K562 (cell line): ENCODE results near the gene AKT3.

Source experiments
- ELF4 ChIP-seq: fragments of 450-650 bp; formaldehyde crosslinking; IDR thresholded peaks from 2 replicates; pipeline ENCODE4 v1.4.0; 2022; ENCODE audit warnings: missing genetic modification characterization
- FIP1L1 ChIP-seq: fragments of 200-400 bp; formaldehyde crosslinking; IDR thresholded peaks from 2 replicates; pipeline ENCODE4 v1.6.1; 2018; ENCODE audit warnings: mild to moderate bottlenecking, low read depth, low read length; ENCODE audit not compliant: poor library complexity, severe bottlenecking
- ZFP36 ChIP-seq: fragments of 150-350 bp; IDR thresholded peaks from 2 replicates; pipeline ENCODE4 v1.6.1; 2018; ENCODE audit warnings: low read length, low read depth; ENCODE audit not compliant: partially characterized antibody
- TF ChIP-seq, protein P1 (sequence below): sonication (generic); formaldehyde crosslinking; IDR thresholded peaks from 2 replicates; pipeline ENCODE4 v1.8.0; 2022; ENCODE audit warnings: mild to moderate bottlenecking, missing genetic modification reagents
- TF ChIP-seq, protein P2 (sequence below), 3 experiments: IDR thresholded peaks in 2 of 3; conservative IDR thresholded peaks in 1 of 3; 2 replicates each; pipeline ENCODE4 v1.5.1; 2011 to 2012; ENCODE audit warnings: low read length in 3 of 3, mild to moderate bottlenecking in 3 of 3, control low read depth in 2 of 3, improper control_type of control experiment in 1 of 3, inconsistent platforms in 1 of 3, low read depth in 1 of 3, mixed read lengths in 1 of 3, moderate library complexity in 1 of 3; ENCODE audit not compliant: insufficient read depth in 2 of 3
- TF ChIP-seq, protein P3 (sequence below): sonication (generic); formaldehyde crosslinking; IDR thresholded peaks from 2 replicates; pipeline ENCODE4 v1.5.0; 2020; ENCODE audit warnings: missing genetic modification reagents
- TF ChIP-seq, protein P4 (sequence below): fragments of 450-650 bp; formaldehyde crosslinking; IDR thresholded peaks from 2 replicates; pipeline ENCODE4 v1.4.0; 2022; ENCODE audit warnings: missing genetic modification characterization
- TF ChIP-seq, protein P5 (sequence below): fragments of 250-450 bp; sonication (Bioruptor Pico); IDR thresholded peaks from 2 replicates; pipeline ENCODE4 v1.4.0; 2020; ENCODE audit warnings: mild to moderate bottlenecking, moderate library complexity

DNA sequence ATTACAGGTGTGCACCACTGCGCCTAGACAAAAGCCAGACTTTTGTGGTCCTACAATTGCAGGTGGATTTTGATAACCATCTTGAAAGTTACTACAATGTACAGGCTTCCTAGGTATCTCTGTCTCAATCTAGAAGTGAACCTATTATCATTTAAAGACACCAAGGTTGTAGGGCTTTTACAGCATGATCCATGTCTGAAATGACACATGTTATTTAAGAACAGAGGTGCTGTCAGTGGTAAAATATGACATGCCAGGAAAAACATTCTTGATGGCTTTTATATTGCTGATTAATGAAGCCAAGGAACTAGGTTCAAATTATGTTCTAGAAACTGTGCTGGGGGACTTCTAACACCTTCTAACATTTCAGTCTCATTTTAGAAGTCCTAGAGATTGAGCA is 341.1 kb downstream of the AKT3 start:
- TF ChIP-seq, protein P1, sequence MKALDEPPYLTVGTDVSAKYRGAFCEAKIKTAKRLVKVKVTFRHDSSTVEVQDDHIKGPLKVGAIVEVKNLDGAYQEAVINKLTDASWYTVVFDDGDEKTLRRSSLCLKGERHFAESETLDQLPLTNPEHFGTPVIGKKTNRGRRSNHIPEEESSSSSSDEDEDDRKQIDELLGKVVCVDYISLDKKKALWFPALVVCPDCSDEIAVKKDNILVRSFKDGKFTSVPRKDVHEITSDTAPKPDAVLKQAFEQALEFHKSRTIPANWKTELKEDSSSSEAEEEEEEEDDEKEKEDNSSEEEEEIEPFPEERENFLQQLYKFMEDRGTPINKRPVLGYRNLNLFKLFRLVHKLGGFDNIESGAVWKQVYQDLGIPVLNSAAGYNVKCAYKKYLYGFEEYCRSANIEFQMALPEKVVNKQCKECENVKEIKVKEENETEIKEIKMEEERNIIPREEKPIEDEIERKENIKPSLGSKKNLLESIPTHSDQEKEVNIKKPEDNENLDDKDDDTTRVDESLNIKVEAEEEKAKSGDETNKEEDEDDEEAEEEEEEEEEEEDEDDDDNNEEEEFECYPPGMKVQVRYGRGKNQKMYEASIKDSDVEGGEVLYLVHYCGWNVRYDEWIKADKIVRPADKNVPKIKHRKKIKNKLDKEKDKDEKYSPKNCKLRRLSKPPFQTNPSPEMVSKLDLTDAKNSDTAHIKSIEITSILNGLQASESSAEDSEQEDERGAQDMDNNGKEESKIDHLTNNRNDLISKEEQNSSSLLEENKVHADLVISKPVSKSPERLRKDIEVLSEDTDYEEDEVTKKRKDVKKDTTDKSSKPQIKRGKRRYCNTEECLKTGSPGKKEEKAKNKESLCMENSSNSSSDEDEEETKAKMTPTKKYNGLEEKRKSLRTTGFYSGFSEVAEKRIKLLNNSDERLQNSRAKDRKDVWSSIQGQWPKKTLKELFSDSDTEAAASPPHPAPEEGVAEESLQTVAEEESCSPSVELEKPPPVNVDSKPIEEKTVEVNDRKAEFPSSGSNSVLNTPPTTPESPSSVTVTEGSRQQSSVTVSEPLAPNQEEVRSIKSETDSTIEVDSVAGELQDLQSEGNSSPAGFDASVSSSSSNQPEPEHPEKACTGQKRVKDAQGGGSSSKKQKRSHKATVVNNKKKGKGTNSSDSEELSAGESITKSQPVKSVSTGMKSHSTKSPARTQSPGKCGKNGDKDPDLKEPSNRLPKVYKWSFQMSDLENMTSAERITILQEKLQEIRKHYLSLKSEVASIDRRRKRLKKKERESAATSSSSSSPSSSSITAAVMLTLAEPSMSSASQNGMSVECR (CRISPR knock-in tag), result no peak
- TF ChIP-seq ZFP36 (no peak), ELF4 (no peak), FIP1L1 (no peak)
- TF ChIP-seq, protein P2, sequence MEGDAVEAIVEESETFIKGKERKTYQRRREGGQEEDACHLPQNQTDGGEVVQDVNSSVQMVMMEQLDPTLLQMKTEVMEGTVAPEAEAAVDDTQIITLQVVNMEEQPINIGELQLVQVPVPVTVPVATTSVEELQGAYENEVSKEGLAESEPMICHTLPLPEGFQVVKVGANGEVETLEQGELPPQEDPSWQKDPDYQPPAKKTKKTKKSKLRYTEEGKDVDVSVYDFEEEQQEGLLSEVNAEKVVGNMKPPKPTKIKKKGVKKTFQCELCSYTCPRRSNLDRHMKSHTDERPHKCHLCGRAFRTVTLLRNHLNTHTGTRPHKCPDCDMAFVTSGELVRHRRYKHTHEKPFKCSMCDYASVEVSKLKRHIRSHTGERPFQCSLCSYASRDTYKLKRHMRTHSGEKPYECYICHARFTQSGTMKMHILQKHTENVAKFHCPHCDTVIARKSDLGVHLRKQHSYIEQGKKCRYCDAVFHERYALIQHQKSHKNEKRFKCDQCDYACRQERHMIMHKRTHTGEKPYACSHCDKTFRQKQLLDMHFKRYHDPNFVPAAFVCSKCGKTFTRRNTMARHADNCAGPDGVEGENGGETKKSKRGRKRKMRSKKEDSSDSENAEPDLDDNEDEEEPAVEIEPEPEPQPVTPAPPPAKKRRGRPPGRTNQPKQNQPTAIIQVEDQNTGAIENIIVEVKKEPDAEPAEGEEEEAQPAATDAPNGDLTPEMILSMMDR (IDR thresholded peaks at IDR 0.05 in 2 of 3, conservative IDR thresholded peaks at IDR 0.05 in 1 of 3; ENCODE audit: insufficient read depth in 2 of 3, low read depth in 1 of 3, low read length in 3 of 3), result no peak
- TF ChIP-seq, protein P3, sequence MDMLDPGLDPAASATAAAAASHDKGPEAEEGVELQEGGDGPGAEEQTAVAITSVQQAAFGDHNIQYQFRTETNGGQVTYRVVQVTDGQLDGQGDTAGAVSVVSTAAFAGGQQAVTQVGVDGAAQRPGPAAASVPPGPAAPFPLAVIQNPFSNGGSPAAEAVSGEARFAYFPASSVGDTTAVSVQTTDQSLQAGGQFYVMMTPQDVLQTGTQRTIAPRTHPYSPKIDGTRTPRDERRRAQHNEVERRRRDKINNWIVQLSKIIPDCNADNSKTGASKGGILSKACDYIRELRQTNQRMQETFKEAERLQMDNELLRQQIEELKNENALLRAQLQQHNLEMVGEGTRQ (CRISPR knock-in tag), result no peak
- TF ChIP-seq, protein P4, sequence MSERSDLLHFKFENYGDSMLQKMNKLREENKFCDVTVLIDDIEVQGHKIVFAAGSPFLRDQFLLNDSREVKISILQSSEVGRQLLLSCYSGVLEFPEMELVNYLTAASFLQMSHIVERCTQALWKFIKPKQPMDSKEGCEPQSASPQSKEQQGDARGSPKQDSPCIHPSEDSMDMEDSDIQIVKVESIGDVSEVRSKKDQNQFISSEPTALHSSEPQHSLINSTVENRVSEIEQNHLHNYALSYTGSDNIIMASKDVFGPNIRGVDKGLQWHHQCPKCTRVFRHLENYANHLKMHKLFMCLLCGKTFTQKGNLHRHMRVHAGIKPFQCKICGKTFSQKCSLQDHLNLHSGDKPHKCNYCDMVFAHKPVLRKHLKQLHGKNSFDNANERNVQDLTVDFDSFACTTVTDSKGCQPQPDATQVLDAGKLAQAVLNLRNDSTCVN (CRISPR knock-in tag), result no peak
- TF ChIP-seq, protein P5, sequence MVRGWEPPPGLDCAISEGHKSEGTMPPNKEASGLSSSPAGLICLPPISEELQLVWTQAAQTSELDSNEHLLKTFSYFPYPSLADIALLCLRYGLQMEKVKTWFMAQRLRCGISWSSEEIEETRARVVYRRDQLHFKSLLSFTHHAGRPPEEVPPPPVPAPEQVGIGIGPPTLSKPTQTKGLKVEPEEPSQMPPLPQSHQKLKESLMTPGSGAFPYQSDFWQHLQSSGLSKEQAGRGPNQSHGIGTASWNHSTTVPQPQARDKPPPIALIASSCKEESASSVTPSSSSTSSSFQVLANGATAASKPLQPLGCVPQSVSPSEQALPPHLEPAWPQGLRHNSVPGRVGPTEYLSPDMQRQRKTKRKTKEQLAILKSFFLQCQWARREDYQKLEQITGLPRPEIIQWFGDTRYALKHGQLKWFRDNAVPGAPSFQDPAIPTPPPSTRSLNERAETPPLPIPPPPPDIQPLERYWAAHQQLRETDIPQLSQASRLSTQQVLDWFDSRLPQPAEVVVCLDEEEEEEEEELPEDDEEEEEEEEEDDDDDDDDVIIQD (CRISPR knock-in tag), result no peak
